AG04450 (cell line): ENCODE data around the gene EIF4G3. TPM values are rescaled to one million over a fixed set of nuclear protein-coding genes. Genes with fewer than 3 reads are reported as not detected.
"Not testable (repeated sequence)": the region's sequence is repeated elsewhere in the genome, so short reads cannot be mapped to it uniquely, and the experiment has no call there.

Experiments
- CTCF ChIA-PET: fragments of 300-600, 350-600 bp; formaldehyde crosslinking; extraction: SDS; loops from one replicate; lab custom pipeline; 2022; ENCODE audit warnings: antibody characterized with exemption, inconsistent platforms; lab: Charles Lee
- POLR2A ChIA-PET: fragments of 350-600 bp; formaldehyde crosslinking; extraction: SDS; loops from one replicate; lab custom pipeline; 2021; ENCODE audit warnings: antibody characterized with exemption, inconsistent platforms; lab: Yijun Ruan, JAX
- DNase-seq: peaks from one replicate; pipeline ENCODE4 v3.0.0-alpha.2; 2011; ENCODE audit warnings: low read depth, low spot score
- H3K27ac ChIP-seq: one replicate; pipeline ENCODE4 v1.5.1; 2012; ENCODE audit warnings: low read depth, low read length, control low read depth
- H3K27me3 ChIP-seq: one replicate; pipeline ENCODE4 v1.6.0; 2012; ENCODE audit warnings: low read length; ENCODE audit not compliant: control insufficient read depth, insufficient read depth
- H3K4me3 ChIP-seq: 2 replicates; pipeline ENCODE4 v1.5.1; 2011; ENCODE audit warnings: mild to moderate bottlenecking, low read depth, low read length, control low read depth
- H3K9me3 ChIP-seq: 2 replicates; pipeline ENCODE4 v1.5.1; 2012; ENCODE audit warnings: low read length; ENCODE audit not compliant: control insufficient read depth, insufficient read depth
- polyA plus RNA-seq: library from polyadenylated mRNA; depleted of rRNA; stranded (reverse); fragments of >200 nt; gene quantifications from 2 replicates; pipeline ENCODE4 v1.2.3, GENCODE V29; 2011
- TF ChIP-seq, protein P1 (sequence below): IDR thresholded peaks from 2 replicates; pipeline ENCODE4 v1.5.1; 2011; ENCODE audit warnings: low read depth, low read length, control low read depth, inconsistent platforms

The EIF4G3 gene
- polyA plus RNA-seq, 1 experiment, result 74.9 TPM

DNA sequence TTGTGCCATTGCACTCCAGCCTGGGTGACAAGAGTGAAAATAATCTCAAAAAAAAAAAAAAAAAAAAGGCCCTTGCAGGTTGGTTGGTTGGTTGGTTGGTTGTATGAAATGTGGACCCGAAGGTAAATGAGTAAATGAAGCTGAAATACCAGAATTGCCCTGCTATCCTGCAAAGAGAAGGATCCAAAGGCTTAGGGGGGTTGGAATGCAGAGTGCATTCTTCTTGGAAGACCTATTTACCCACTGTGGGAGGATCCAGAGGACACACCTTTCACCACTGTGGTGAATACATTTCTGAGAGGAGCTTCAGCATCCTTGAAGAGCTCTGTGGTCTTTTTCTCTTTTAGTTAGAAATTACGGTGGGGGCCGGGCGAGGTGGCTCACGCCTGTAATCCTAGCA, 28.7 kb upstream of the EIF4G3 start:
- Histone ChIP-seq H3K4me3 (no peak overlapping the region), H3K27me3 (no peaks in the 10 kb centered on the region), H3K9me3 (no peaks in the 10 kb centered on the region), H3K27ac (no peak overlapping the region)
- ChIA-PET CTCF (no interaction called here), POLR2A (no interaction called here)
- no peak for DNase-seq
- TF ChIP-seq, protein P1, sequence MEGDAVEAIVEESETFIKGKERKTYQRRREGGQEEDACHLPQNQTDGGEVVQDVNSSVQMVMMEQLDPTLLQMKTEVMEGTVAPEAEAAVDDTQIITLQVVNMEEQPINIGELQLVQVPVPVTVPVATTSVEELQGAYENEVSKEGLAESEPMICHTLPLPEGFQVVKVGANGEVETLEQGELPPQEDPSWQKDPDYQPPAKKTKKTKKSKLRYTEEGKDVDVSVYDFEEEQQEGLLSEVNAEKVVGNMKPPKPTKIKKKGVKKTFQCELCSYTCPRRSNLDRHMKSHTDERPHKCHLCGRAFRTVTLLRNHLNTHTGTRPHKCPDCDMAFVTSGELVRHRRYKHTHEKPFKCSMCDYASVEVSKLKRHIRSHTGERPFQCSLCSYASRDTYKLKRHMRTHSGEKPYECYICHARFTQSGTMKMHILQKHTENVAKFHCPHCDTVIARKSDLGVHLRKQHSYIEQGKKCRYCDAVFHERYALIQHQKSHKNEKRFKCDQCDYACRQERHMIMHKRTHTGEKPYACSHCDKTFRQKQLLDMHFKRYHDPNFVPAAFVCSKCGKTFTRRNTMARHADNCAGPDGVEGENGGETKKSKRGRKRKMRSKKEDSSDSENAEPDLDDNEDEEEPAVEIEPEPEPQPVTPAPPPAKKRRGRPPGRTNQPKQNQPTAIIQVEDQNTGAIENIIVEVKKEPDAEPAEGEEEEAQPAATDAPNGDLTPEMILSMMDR, result no peak

DNA sequence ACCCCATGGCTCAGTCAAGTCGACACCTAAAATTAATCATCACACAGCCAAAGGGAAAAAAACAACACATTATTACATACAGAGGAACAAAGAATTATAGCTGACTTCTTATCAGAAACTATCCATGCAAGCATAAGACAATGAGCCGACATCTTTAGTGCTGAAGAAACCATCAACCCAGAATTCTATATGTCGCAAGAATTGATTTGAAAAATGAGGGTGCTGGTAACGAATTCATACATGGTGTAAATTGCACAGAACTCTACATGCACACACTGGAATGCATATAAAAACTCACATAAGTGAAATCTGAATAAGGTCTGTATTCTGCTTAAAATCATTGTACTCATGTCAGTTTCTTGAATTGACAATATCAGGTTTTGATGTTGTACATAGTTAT, 25.0 kb upstream of the EIF4G3 start:
- POLR2A ChIA-PET, result no interaction called here
- no peaks in the 10 kb centered on the region for H3K9me3 ChIP-seq
- CTCF ChIA-PET, result interaction anchor here (2.7 kb wide), 1 partner anchor 15 kb away, joined by 8 read pairs; no protein-coding TSS in a partner anchor
- no peak overlapping the region for H3K27ac ChIP-seq
- no peaks in the 10 kb centered on the region for H3K27me3 ChIP-seq
- no peak overlapping the region for H3K4me3 ChIP-seq
- DNase-seq, result no peak
- TF ChIP-seq, protein P1, result no peak

DNA sequence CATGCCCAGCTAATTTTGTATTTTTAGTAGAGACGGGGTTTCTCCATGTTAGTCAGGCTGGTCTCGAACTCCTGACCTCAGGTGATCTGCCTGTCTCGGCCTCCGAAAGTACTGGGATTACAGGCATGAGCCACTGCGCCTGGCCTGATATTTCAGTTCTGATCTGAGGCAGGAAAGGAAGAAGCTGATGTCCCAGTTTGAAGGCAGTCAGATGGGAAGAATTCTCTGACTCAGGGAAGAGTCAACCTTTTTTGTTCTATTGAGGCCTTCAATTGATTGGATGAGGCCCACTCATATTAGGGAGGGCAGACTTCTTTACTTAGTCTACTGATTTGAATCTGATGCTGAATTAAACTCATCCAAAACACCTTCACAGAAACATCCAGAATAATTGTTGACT, 24.5 kb upstream of the EIF4G3 start:
- POLR2A ChIA-PET, CTCF ChIA-PET, H3K9me3 ChIP-seq, H3K27me3 ChIP-seq, H3K4me3 ChIP-seq, H3K27ac ChIP-seq, DNase-seq: not testable (repeated sequence)

DNA sequence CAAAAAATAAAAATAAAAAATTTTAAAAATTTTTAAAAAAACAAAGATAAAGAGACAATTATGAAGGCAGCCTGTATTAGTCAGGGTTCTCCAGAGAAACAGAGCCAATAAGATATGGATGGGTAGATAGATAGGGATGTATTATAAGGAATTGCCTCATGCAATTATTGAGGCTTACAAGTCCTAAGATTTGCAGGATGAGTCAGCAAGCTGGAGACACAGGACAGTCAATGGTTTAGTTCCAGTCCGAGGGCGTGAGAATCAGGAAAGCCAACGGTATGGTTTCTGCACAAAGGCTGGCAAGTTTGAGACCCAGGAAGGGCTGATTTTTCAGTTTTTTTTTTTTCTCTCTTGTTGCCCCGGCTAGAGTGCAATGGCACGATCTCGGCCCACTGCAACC, 24.1 kb upstream of the EIF4G3 start:
- CTCF ChIA-PET, result no interaction called here
- TF ChIP-seq, protein P1, result no peak
- Histone ChIP-seq H3K27ac (no peak overlapping the region), H3K9me3 (no peaks in the 10 kb centered on the region), H3K27me3 (no peaks in the 10 kb centered on the region), H3K4me3 (no peak overlapping the region)
- no peak for DNase-seq
- POLR2A ChIA-PET, result no interaction called here

DNA sequence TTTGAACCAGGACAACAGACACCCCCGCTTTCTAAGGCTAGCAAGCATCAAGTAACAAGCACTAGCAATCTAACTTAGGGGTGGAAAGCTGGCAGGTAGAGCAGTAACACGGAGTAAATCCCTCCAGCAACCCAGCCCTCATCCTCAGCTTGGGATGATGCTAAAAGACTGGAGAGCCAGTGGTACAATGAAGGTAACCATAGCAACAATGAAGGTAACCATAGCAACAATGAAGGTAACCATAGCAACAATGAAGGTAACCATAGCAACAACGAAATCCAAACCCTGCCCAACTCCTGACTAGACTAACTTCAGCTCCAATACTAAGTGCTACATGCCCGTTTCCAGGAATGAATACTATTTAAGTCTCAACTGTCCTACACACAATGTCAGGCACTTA, 22.2 kb upstream of the EIF4G3 start:
- DNase-seq, result no peak
- Histone ChIP-seq H3K4me3 (no peak overlapping the region), H3K27ac (no peak overlapping the region), H3K27me3 (no peaks in the 10 kb centered on the region), H3K9me3 (no peaks in the 10 kb centered on the region)
- TF ChIP-seq, protein P1, result no peak
- ChIA-PET CTCF (interaction anchor here (0.9 kb wide), 1 partner anchor 502 kb away, joined by 6 read pairs; no protein-coding TSS in a partner anchor), POLR2A (no interaction called here)

DNA sequence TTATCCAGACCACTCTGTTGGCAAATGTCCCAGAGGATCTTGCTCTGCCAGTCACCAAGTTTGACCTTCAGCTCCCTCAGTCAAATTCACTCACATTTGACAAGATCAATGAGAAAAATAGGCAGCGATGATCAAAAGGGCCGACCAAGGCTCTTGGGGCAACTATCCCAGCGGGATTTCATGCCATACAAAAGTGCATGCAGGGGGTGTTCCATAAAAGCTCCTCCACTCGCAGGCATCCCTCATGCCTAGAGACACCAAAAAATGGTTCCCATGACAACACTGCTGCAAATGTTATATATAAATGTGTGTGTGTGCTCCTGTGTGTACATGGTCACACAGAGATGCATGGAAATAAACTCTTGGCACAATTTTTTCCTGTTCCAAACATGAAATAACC, 16.2 kb upstream of the EIF4G3 start:
- ChIA-PET POLR2A (no interaction called here), CTCF (interaction anchor here (0.7 kb wide), 1 partner anchor 496 kb away, joined by 5 read pairs; no protein-coding TSS in a partner anchor)
- Histone ChIP-seq H3K9me3 (no peaks in the 10 kb centered on the region), H3K27me3 (no peaks in the 10 kb centered on the region), H3K4me3 (no peak overlapping the region), H3K27ac (no peak overlapping the region)
- no peak for DNase-seq
- TF ChIP-seq, protein P1, result no peak
